RWPE1 (cell line): ENCODE measurements around the gene TBCE.
"Not testable (repeated sequence)": the region's sequence is repeated elsewhere in the genome, so short reads cannot be mapped to it uniquely, and the experiment has no call there.

ENCODE experiments used
- CTCF ChIA-PET: fragments of 350-600 bp; sonication (Branson Sonifier 250); formaldehyde crosslinking; extraction: SDS; loops from one replicate; lab custom pipeline; 2021; lab: Yijun Ruan, JAX
- POLR2A ChIA-PET: fragments of 400-600 bp; formaldehyde crosslinking; extraction: SDS; loops from one replicate; lab custom pipeline; 2020; ENCODE audit warnings: antibody characterized with exemption; ENCODE audit not compliant: low non-redundant PET; lab: Yijun Ruan, JAX
- DNase-seq: peaks from one replicate; pipeline ENCODE4 v3.0.0; 2012; ENCODE audit warnings: low spot score
- H3K27ac ChIP-seq: fragments of 450-650 bp; 2 replicates; pipeline ENCODE4 v1.5.1; 2017
- CTCF ChIP-seq: fragments of 450-650 bp; conservative IDR thresholded peaks from 2 replicates; pipeline ENCODE4 v1.5.1; 2017; ENCODE audit warnings: low read depth, mild to moderate bottlenecking

Gene TBCE

GRCh38 chr1:235468004-235468403 is 100.8 kb downstream of the TBCE start:
- ChIA-PET CTCF (no interaction called here), POLR2A (no interaction called here)
- H3K27ac ChIP-seq = no peak overlapping the region; the same call in 1 of the 2 replicates
- DNase-seq = no peak
- TF ChIP-seq CTCF = no peak

GRCh38 chr1:235468970-235469369 is 101.7 kb downstream of the TBCE start:
- ChIA-PET POLR2A (no interaction called here), CTCF (no interaction called here)
- DNase-seq = peak; percentile 83
- H3K27ac ChIP-seq = no peak overlapping the region
- 0 out of 2 replicates have a peak, but pooled peaks have one; percentile 9 for TF ChIP-seq CTCF

GRCh38 chr1:235469897-235470296 is 102.7 kb downstream of the TBCE start:
- DNase-seq, POLR2A ChIA-PET, CTCF ChIA-PET: not testable (repeated sequence)
- peak overlapping the region; percentile 63 for H3K27ac ChIP-seq

- no peak overlapping the region for H3K27ac ChIP-seq
- ChIA-PET CTCF (interaction anchor here (0.7 kb wide), 1 partner anchor 430 kb away, joined by 4 read pairs; no protein-coding TSS in a partner anchor), POLR2A (no interaction called here)
- TF ChIP-seq CTCF = no peak
- no peak for DNase-seq
These were observed 103.7 kb downstream of the TBCE start for GRCh38 chr1:235470741-235471439.

GRCh38 chr1:235473806-235474205 is 106.6 kb downstream of the TBCE start:
- no peak overlapping the region for H3K27ac ChIP-seq
- no peak for DNase-seq
- POLR2A ChIA-PET = no interaction called here
- CTCF ChIA-PET = no interaction called here
- no peak for TF ChIP-seq CTCF

GRCh38 chr1:235483090-235483489 is 115.9 kb downstream of the TBCE start:
- H3K27ac ChIP-seq = no peak overlapping the region
- TF ChIP-seq CTCF = no peak
- DNase-seq = no peak
- POLR2A ChIA-PET = no interaction called here
- CTCF ChIA-PET = interaction anchor here (0.5 kb wide), 1 partner anchor 1040 kb away, joined by 3 read pairs; no protein-coding TSS in a partner anchor

GRCh38 chr1:235485558-235485957 is 118.3 kb downstream of the TBCE start:
- POLR2A ChIA-PET = no interaction called here
- no peak for DNase-seq
- no peak overlapping the region for H3K27ac ChIP-seq
- no peak for TF ChIP-seq CTCF
- CTCF ChIA-PET = no interaction called here
